ENCODE measurements around the gene LTC4S. TPM values are rescaled to one million over a fixed set of nuclear protein-coding genes. Genes with fewer than 3 reads are reported as not detected.

The LTC4S gene
- total RNA-seq, 4 donors from 2014 or later, result 7.5 to 8.8 (median 8.2) TPM; not detected in 1

GRCh38 chr5:179836225-179837019, 42.6 kb downstream of the LTC4S start:
- ATAC-seq, result peak; percentile 35
- Histone ChIP-seq H3K4me1 (peaks cover 0 to 45% (median 3%) of the 10 kb centered on the region in 3 donors), H3K27ac (peak overlapping the region in 3 of 4 donors; percentile 51 to 57 (median 52)), H3K36me3 (peaks cover 0 to 98% of the 10 kb centered on the region in 2 donors), H3K4me3 (no peak overlapping the region), H3K9me3 (no peaks in the 10 kb centered on the region), H3K27me3 (no peaks in the 10 kb centered on the region)
- WGBS, 2 donors (ENCODE audit: low coverage in 1 of 2), result 44 to 67% methylated on average over 5 to 9 of the region's 19 CpGs
- TF ChIP-seq EP300 (IDR thresholded peaks at IDR 0.05) (no peak), POLR2AphosphoS5 (IDR thresholded peaks at IDR 0.05) (peak; percentile 74)

GRCh38 chr5:179837076-179838011, 43.6 kb downstream of the LTC4S start:
- 69 to 82% methylated on average over 9 to 12 of the region's 15 CpGs for WGBS, 2 donors (ENCODE audit: low coverage in 1 of 2)
- no peak for TF ChIP-seq CTCF (IDR thresholded peaks at IDR 0.05)
- TF ChIP-seq POLR2AphosphoS5 (IDR thresholded peaks at IDR 0.05), result no peak
- TF ChIP-seq EP300 (IDR thresholded peaks at IDR 0.05), result no peak
- no peak for TF ChIP-seq POLR2A (IDR thresholded peaks at IDR 0.05)
- peak overlapping the region in 3 of 4 donors; percentile 51 to 57 (median 52) for H3K27ac ChIP-seq

GRCh38 chr5:179839328-179840256, 45.8 kb downstream of the LTC4S start:
- Histone ChIP-seq H3K27me3 (no peaks in the 10 kb centered on the region), H3K4me3 (no peak overlapping the region), H3K4me1 (peaks cover 0 to 18% (median 3%) of the 10 kb centered on the region in 3 donors), H3K36me3 (peaks cover 0 to 94% of the 10 kb centered on the region in 2 donors), H3K27ac (no peak overlapping the region), H3K9me3 (peaks cover 0 to 2% (median 0%) of the 10 kb centered on the region in 3 donors)
- TF ChIP-seq POLR2AphosphoS5 (IDR thresholded peaks at IDR 0.05), result no peak
- no peak for TF ChIP-seq POLR2A (IDR thresholded peaks at IDR 0.05)
- no peak for TF ChIP-seq EP300 (IDR thresholded peaks at IDR 0.05)
- no peak for TF ChIP-seq CTCF (IDR thresholded peaks at IDR 0.05)
- ATAC-seq, result no peak
- WGBS, 2 donors (ENCODE audit: low coverage in 1 of 2), result 81 to 85% methylated on average over 4 to 6 of the region's 16 CpGs

More at GRCh38 chr5:179837076-179838011, 43.6 kb downstream of the LTC4S start:
- Histone ChIP-seq H3K9me3 (no peaks in the 10 kb centered on the region), H3K27me3 (no peaks in the 10 kb centered on the region), H3K36me3 (peaks cover 0 to 97% of the 10 kb centered on the region in 2 donors), H3K4me1 (peaks cover 0 to 36% (median 3%) of the 10 kb centered on the region in 3 donors), H3K4me3 (no peak overlapping the region)
- ATAC-seq, result no peak

GRCh38 chr5:179840321-179840720, 46.5 kb downstream of the LTC4S start:
- Histone ChIP-seq H3K9me3 (peaks cover 0 to 9% (median 0%) of the 10 kb centered on the region in 3 donors), H3K36me3 (peaks cover 0 to 94% of the 10 kb centered on the region in 2 donors), H3K4me1 (peaks cover 0 to 18% (median 3%) of the 10 kb centered on the region in 3 donors), H3K27me3 (no peaks in the 10 kb centered on the region), H3K27ac (no peak overlapping the region), H3K4me3 (no peak overlapping the region)
- WGBS, 2 donors (ENCODE audit: low coverage in 1 of 2), result 88 to 97% methylated on average over 6 to 7 of the region's 11 CpGs
- TF ChIP-seq EP300 (IDR thresholded peaks at IDR 0.05), result no peak
- no peak for ATAC-seq

- no peaks in the 10 kb centered on the region for H3K27me3 ChIP-seq
- 0 to 92% methylated on average over 1 to 7 of the region's 17 CpGs for WGBS, 2 donors (ENCODE audit: low coverage in 1 of 2)
- peaks cover 0 to 94% of the 10 kb centered on the region in 2 donors for H3K36me3 ChIP-seq
- peaks cover 0 to 14% (median 3%) of the 10 kb centered on the region in 3 donors for H3K4me1 ChIP-seq
- peaks cover 0 to 13% (median 0%) of the 10 kb centered on the region in 3 donors for H3K9me3 ChIP-seq
- TF ChIP-seq CTCF (IDR thresholded peaks at IDR 0.05) (no peak), POLR2AphosphoS5 (IDR thresholded peaks at IDR 0.05) (no peak), EP300 (IDR thresholded peaks at IDR 0.05) (no peak), POLR2A (IDR thresholded peaks at IDR 0.05) (no peak)
- H3K27ac ChIP-seq, result no peak overlapping the region
- no peak overlapping the region for H3K4me3 ChIP-seq
- no peak for ATAC-seq
Observed at GRCh38 chr5:179840766-179841165, 47.0 kb downstream of the LTC4S start.
